Measurements from ENCODE around the gene TEAD2. TPM values are rescaled to one million over a fixed set of nuclear protein-coding genes. Genes with fewer than 3 reads are reported as not detected.

TEAD2 gene
- total RNA-seq, 1 donor from 2014 or later = 5.3 TPM

GRCh38 chr19:49344505-49345423 is 17.5 kb downstream of the TEAD2 start:
- DNase-seq (no peak), ATAC-seq (ENCODE audit: low read depth) (no peak)
- H3K4me1 Mint-ChIP-seq = peaks cover 66% of the 10 kb centered on the region
- no peak overlapping the region for H3K4me3 Mint-ChIP-seq
- no peaks in the 10 kb centered on the region for H3K9me3 Mint-ChIP-seq
- intact Hi-C loops (cut with micrococcal nuclease) = no loop called here
- no peak for TF ChIP-seq CTCF (IDR thresholded peaks at IDR 0.05)
- H3K36me3 Mint-ChIP-seq (ENCODE audit: low read depth) = peaks cover 50% of the 10 kb centered on the region
- no peaks in the 10 kb centered on the region for H3K27me3 Mint-ChIP-seq
- peak overlapping the region; percentile 83 for H3K27ac Mint-ChIP-seq
- CTCF ChIA-PET = interaction anchor here (0.6 to 1.1 kb wide), 2 partner anchors 44 to 119 kb away, joined by 3 to 4 read pairs; no protein-coding TSS in a partner anchor
- POLR2A ChIA-PET = interaction anchor here (0.7 to 19.9 kb wide), 4 partner anchors 9 to 87 kb away, joined by 5 to 757 read pairs (median 8); partner anchors contain the start of genes CD37 and SLC6A16

GRCh38 chr19:49343123-49343522 is 19.1 kb downstream of the TEAD2 start:
- ATAC-seq (ENCODE audit: low read depth) (no peak), DNase-seq (peak; percentile 14)
- peaks cover 67% of the 10 kb centered on the region for H3K4me1 Mint-ChIP-seq
- peak overlapping the region; percentile 93 for H3K27ac Mint-ChIP-seq
- CTCF ChIA-PET = no interaction called here
- H3K27me3 Mint-ChIP-seq = no peaks in the 10 kb centered on the region
- peak overlapping the region; percentile 4 for H3K4me3 Mint-ChIP-seq
- intact Hi-C loops (cut with micrococcal nuclease) = no loop called here
- no peaks in the 10 kb centered on the region for H3K9me3 Mint-ChIP-seq
- POLR2A ChIA-PET = interaction anchor here (0.6 to 19.9 kb wide), 11 partner anchors 9 to 541 kb away, joined by 3 to 757 read pairs (median 22); partner anchors contain the start of genes CD37, KASH5, SLC6A16 and TEAD2
- peaks cover 63% of the 10 kb centered on the region for H3K36me3 Mint-ChIP-seq (ENCODE audit: low read depth)
- no peak for TF ChIP-seq CTCF (IDR thresholded peaks at IDR 0.05)

- no peaks in the 10 kb centered on the region for H3K9me3 Mint-ChIP-seq
- ATAC-seq (ENCODE audit: low read depth) (no peak), DNase-seq (peak; percentile 17)
- ChIA-PET CTCF (no interaction called here), POLR2A (interaction anchor here (1.0 to 19.9 kb wide), 13 partner anchors 10 to 154 kb away, joined by 3 to 757 read pairs (median 22); partner anchors contain the start of genes CD37, KASH5, RPS11 and SLC6A16)
- H3K4me1 Mint-ChIP-seq = peaks cover 67% of the 10 kb centered on the region
- intact Hi-C loops (cut with micrococcal nuclease) = no loop called here
- peak overlapping the region; percentile 93 for H3K27ac Mint-ChIP-seq
- no peak for TF ChIP-seq CTCF (IDR thresholded peaks at IDR 0.05)
- H3K36me3 Mint-ChIP-seq (ENCODE audit: low read depth) = peaks cover 63% of the 10 kb centered on the region
- H3K27me3 Mint-ChIP-seq = no peaks in the 10 kb centered on the region
- no peak overlapping the region for H3K4me3 Mint-ChIP-seq
Observed at GRCh38 chr19:49342291-49342721, 19.9 kb downstream of the TEAD2 start.

GRCh38 chr19:49340865-49341718 is 21.1 kb downstream of the TEAD2 start:
- Mint-ChIP-seq H3K36me3 (ENCODE audit: low read depth) (peaks cover 74% of the 10 kb centered on the region), H3K9me3 (no peaks in the 10 kb centered on the region), H3K27me3 (no peaks in the 10 kb centered on the region), H3K4me3 (peak overlapping the region; percentile 80), H3K4me1 (peaks cover 76% of the 10 kb centered on the region), H3K27ac (peak overlapping the region; percentile 93)
- ChIA-PET POLR2A (interaction anchor here (0.5 to 19.9 kb wide), 37 partner anchors 11 to 533 kb away, joined by 3 to 757 read pairs (median 6); partner anchors contain the start of genes ALDH16A1, CD37, DKKL1 and KASH5), CTCF (interaction anchor here (1.2 to 3.0 kb wide), 4 partner anchors 15 to 75 kb away, joined by 4 to 7 read pairs (median 6); no protein-coding TSS in a partner anchor)
- ATAC-seq (ENCODE audit: low read depth) (peak; percentile 0), DNase-seq (peak; percentile 26)
- intact Hi-C loops (cut with micrococcal nuclease) = loop anchor here (1.0 to 2.0 kb wide), 6 partner anchors 13 to 112 kb away; partner anchors contain the start of genes ALDH16A1 and DKKL1
- TF ChIP-seq CTCF (IDR thresholded peaks at IDR 0.05) = no peak

Measured in activated B cell treated with CpG ODN at 0.5 μM for 24 hours (primary cell).